Tibial artery (tissue), 4 donors: ENCODE data around the gene CFD.

Source experiments
- DNase-seq, 2 donors: peaks; one replicate each; pipeline ENCODE4 v3.0.0-alpha.2; 2019
- H3K27ac ChIP-seq, 2 donors: fragments of 200-600 bp; sonication (generic) in 1 of 2; 1 replicate in 1 of 2; 2 replicates in 1 of 2; pipeline ENCODE4 v1.5.1; 2018 to 2019; ENCODE audit warnings: mild to moderate bottlenecking in 1 of 2
- H3K27me3 ChIP-seq, 2 donors: fragments of 200-600 bp; sonication (generic) in 1 of 2; one replicate each; pipeline versions ENCODE4 v1.5.1 to v1.6.0; 2016 to 2019
- H3K36me3 ChIP-seq, 3 donors: fragments of 200-600 bp; sonication (generic) in 2 of 3; one replicate each; pipeline ENCODE4 v1.5.1; 2016 to 2019; ENCODE audit warnings: mild to moderate bottlenecking in 2 of 3
- H3K4me1 ChIP-seq, 4 donors: fragments of 200-600 bp; sonication (generic) in 2 of 4; 1 replicate in 3 of 4; 2 replicates in 1 of 4; pipeline ENCODE4 v1.5.1; 2016 to 2019
- H3K4me3 ChIP-seq, 2 donors: fragments of 200-600 bp; sonication (generic) in 1 of 2; 1 replicate in 1 of 2; 2 replicates in 1 of 2; pipeline ENCODE4 v1.5.1; 2018 to 2019; ENCODE audit warnings: mild to moderate bottlenecking in 2 of 2
- H3K9me3 ChIP-seq, 3 donors: fragments of 200-600 bp; sonication (generic) in 1 of 3; one replicate each; pipeline ENCODE4 v1.5.1; 2016 to 2019
- intact Hi-C: fragments of 100-400 bp; cut with DNase I; formaldehyde crosslinking; loops from one replicate; pipeline ENCODE4 v1.15.0; 2023; ENCODE audit warnings: low total_unique reads
- TF ChIP-seq, protein P1 (sequence below), 2 experiments: fragments of 200-600 bp in 1 of 2; fragments of 450-650 bp in 1 of 2; IDR thresholded peaks; one replicate each; pipeline ENCODE4 v1.5.1; 2017 to 2019; ENCODE audit warnings: antibody characterized with exemption in 2 of 2, mild to moderate bottlenecking in 1 of 2, moderate library complexity in 1 of 2

The CFD gene

GRCh38 chr19:855566-856120 lies 3.8 kb upstream of the CFD start:
- Histone ChIP-seq H3K9me3 (no peaks in the 10 kb centered on the region), H3K4me1 (peaks cover 0 to 19% (median 12%) of the 10 kb centered on the region in 4 donors), H3K36me3 (no peaks in the 10 kb centered on the region), H3K27ac (no peak overlapping the region), H3K4me3 (no peak overlapping the region), H3K27me3 (peaks cover 0 to 75% of the 10 kb centered on the region in 2 donors)
- no peak for DNase-seq
- intact Hi-C loops: loop anchor here (5.0 to 10.0 kb wide), 2 partner anchors 62 to 129 kb away; partner anchors contain the start of genes KISS1R and WDR18
- TF ChIP-seq, protein P1, sequence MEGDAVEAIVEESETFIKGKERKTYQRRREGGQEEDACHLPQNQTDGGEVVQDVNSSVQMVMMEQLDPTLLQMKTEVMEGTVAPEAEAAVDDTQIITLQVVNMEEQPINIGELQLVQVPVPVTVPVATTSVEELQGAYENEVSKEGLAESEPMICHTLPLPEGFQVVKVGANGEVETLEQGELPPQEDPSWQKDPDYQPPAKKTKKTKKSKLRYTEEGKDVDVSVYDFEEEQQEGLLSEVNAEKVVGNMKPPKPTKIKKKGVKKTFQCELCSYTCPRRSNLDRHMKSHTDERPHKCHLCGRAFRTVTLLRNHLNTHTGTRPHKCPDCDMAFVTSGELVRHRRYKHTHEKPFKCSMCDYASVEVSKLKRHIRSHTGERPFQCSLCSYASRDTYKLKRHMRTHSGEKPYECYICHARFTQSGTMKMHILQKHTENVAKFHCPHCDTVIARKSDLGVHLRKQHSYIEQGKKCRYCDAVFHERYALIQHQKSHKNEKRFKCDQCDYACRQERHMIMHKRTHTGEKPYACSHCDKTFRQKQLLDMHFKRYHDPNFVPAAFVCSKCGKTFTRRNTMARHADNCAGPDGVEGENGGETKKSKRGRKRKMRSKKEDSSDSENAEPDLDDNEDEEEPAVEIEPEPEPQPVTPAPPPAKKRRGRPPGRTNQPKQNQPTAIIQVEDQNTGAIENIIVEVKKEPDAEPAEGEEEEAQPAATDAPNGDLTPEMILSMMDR (IDR thresholded peaks at IDR 0.05): no peak

- intact Hi-C loops: loop anchor here (5.0 to 10.0 kb wide), 2 partner anchors 59 to 127 kb away; partner anchors contain the start of genes KISS1R and WDR18
- Histone ChIP-seq H3K9me3 (no peaks in the 10 kb centered on the region), H3K27me3 (peaks cover 0 to 74% of the 10 kb centered on the region in 2 donors), H3K36me3 (no peaks in the 10 kb centered on the region), H3K27ac (no peak overlapping the region), H3K4me3 (no peak overlapping the region), H3K4me1 (peaks cover 0 to 29% (median 17%) of the 10 kb centered on the region in 4 donors)
- TF ChIP-seq, protein P1 (IDR thresholded peaks at IDR 0.05): no peak
- no peak for DNase-seq
Observed at GRCh38 chr19:858284-858683, 1.2 kb upstream of the CFD start.

DNA sequence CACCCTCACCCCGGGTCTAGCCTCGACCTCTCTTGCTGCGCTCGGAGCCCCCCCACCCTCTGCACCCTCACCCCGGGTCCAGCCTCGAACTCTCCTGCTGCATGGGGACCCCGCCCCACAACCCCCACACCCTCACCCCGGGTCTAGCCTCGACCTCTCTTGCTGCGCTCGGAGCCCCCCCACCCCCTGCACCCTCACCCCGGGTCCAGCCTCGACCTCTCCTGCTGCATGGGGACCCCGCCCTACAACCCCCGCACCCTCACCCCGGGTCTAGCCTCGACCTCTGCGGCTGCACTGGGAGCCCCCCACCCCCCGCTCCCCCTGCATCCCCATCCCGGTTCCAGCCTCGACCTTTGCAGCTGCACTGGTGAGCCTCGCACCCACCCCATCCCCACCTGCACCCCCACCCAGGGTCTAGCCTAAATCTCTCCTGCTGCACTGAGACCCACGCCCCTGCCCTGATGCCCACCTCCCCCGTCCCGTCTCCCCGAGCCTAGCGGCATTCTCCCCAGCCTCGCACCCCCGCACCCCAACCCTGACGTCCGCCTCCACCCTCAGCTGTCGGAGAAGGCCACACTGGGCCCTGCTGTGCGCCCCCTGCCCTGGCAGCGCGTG lies 1.8 kb downstream of the CFD start:
- Histone ChIP-seq H3K27me3 (peaks cover 0 to 52% of the 10 kb centered on the region in 2 donors), H3K36me3 (no peaks in the 10 kb centered on the region), H3K27ac (no peak overlapping the region), H3K4me3 (no peak overlapping the region), H3K4me1 (peaks cover 0 to 31% (median 18%) of the 10 kb centered on the region in 4 donors), H3K9me3 (no peaks in the 10 kb centered on the region)
- no peak for DNase-seq
- TF ChIP-seq, protein P1 (IDR thresholded peaks at IDR 0.05): no peak
- intact Hi-C loops: no loop called here

DNA sequence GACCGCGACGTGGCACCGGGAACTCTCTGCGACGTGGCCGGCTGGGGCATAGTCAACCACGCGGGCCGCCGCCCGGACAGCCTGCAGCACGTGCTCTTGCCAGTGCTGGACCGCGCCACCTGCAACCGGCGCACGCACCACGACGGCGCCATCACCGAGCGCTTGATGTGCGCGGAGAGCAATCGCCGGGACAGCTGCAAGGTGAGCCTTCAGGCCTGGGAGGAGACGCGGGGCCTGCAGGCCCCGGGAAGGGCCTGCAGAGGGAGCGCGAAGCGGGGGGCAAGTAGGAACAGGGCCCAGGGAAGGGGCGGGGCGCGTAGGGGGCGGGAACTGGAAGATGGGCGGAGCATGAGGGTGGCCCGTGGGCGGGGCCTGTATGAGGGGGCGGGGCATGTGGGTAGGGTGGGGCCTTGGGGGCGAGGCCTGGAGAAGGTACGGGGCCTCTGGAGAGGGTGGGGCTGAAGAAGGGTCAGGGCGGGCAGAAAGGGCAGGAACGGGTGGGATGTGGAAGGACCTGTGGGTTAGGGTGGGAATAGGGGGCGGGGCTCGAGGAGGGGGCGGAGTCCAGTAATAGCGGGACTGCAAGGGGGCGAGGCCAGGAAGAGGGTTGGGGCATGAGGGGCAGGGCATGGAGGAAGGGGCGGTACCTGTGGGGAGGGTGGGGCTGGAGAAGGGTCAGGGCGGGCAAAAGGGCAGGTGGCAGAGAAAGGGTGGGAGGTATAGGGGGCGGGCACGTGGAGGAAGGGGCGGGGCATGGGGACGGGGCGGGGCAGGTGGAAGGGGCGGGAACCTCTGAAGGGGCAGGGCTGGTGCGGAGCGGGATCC lies 2.5 kb downstream of the CFD start:
- Histone ChIP-seq H3K4me1 (peaks cover 0 to 31% (median 18%) of the 10 kb centered on the region in 4 donors), H3K27me3 (peaks cover 0 to 50% of the 10 kb centered on the region in 2 donors), H3K27ac (no peak overlapping the region), H3K9me3 (no peaks in the 10 kb centered on the region), H3K4me3 (no peak overlapping the region), H3K36me3 (peaks cover 0 to 2% (median 0%) of the 10 kb centered on the region in 3 donors)
- TF ChIP-seq, protein P1 (IDR thresholded peaks at IDR 0.05): no peak
- no peak for DNase-seq
- intact Hi-C loops: no loop called here

GRCh38 chr19:862581-863314 lies 3.3 kb downstream of the CFD start:
- TF ChIP-seq, protein P1 (IDR thresholded peaks at IDR 0.05): no peak
- peak in 1 of 2 donors; percentile 80 for DNase-seq
- H3K27me3 ChIP-seq: peaks cover 0 to 48% of the 10 kb centered on the region in 2 donors
- no peaks in the 10 kb centered on the region for H3K9me3 ChIP-seq
- H3K4me3 ChIP-seq: no peak overlapping the region
- no peak overlapping the region for H3K27ac ChIP-seq
- peaks cover 0 to 31% (median 18%) of the 10 kb centered on the region in 4 donors for H3K4me1 ChIP-seq
- H3K36me3 ChIP-seq: peaks cover under 1 to 10% (median 5%) of the 10 kb centered on the region in 3 donors
- intact Hi-C loops: no loop called here
